Measurements from ENCODE around the gene CENPS.

DNA sequence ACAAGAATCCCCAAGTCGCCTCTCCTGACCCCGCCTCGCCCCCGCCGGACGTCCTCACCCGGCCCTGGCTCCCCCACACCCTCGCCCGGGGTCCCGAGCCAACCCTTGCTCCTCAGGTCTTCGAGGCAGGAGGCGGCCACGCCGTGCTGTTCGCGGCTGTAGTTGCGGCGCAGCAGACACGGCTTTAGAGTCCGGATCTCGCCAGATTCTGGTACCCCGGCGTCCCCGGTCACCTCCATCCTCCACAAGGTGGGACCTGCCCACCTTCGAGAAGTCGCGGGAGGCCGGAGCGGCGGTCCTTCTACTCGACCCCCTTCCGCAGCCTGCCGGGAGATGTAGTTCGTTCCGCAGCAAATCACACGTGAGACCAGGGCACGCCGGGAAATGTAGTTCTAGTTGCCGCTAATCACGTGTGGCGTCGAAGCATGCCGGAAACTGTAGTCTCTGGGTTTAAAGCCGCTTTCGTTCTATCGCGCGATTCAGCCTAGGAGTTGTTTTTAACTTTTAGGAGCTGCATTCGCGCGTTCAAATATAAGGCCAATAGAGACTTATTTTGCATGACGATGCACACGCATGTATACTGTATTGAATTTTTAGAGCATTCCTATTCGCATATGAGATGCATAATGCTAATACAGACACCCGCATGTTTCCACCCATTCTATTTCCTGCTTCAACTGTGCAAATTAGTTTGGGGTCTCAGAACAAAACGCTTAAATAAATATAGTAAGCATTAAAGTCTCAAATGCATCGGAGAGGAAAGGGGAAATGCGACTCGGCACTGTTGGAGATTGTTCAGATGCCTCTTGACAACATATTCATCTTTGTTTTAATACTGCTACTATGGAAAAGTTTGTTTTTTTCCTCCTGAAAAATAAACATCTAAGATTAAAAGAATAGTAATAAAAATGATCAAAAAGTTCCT, 42.2 kb downstream of the CENPS start, which contains the start of gene DFFA:
- TF ChIP-seq, protein P1, sequence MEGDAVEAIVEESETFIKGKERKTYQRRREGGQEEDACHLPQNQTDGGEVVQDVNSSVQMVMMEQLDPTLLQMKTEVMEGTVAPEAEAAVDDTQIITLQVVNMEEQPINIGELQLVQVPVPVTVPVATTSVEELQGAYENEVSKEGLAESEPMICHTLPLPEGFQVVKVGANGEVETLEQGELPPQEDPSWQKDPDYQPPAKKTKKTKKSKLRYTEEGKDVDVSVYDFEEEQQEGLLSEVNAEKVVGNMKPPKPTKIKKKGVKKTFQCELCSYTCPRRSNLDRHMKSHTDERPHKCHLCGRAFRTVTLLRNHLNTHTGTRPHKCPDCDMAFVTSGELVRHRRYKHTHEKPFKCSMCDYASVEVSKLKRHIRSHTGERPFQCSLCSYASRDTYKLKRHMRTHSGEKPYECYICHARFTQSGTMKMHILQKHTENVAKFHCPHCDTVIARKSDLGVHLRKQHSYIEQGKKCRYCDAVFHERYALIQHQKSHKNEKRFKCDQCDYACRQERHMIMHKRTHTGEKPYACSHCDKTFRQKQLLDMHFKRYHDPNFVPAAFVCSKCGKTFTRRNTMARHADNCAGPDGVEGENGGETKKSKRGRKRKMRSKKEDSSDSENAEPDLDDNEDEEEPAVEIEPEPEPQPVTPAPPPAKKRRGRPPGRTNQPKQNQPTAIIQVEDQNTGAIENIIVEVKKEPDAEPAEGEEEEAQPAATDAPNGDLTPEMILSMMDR (IDR thresholded peaks at IDR 0.05), result no peak
- TF ChIP-seq POLR2A (IDR thresholded peaks at IDR 0.05), result peak; percentile 39 to 55
